Liver (tissue), 9 donors: ENCODE measurements around the gene FCN3. TPM values are rescaled to one million over a fixed set of nuclear protein-coding genes. Genes with fewer than 3 reads are reported as not detected.

Source experiments
- DNase-seq: peaks from one replicate; pipeline ENCODE4 v3.0.0-alpha.2; 2017; ENCODE audit warnings: low spot score
- H3K27ac ChIP-seq, 2 donors: one replicate each; pipeline ENCODE4 v1.7.0; 2013; ENCODE audit warnings: inconsistent platforms in 2 of 2, low read length in 2 of 2, control low read depth in 1 of 2, low read depth in 1 of 2, mild to moderate bottlenecking in 1 of 2
- H3K27me3 ChIP-seq, 4 donors: one replicate each; pipeline versions ENCODE4 v1.6.1 to v1.7.0; 2013; ENCODE audit warnings: low read length in 3 of 4, inconsistent platforms in 1 of 4, mild to moderate bottlenecking in 1 of 4, moderate library complexity in 1 of 4; ENCODE audit not compliant: control insufficient read depth in 4 of 4, insufficient read depth in 4 of 4
- H3K36me3 ChIP-seq, 4 donors: one replicate each; pipeline versions ENCODE4 v1.6.1 to v1.7.0; 2013; ENCODE audit warnings: low read length in 3 of 4, mild to moderate bottlenecking in 3 of 4, low read depth in 1 of 4, moderate library complexity in 1 of 4; ENCODE audit not compliant: control insufficient read depth in 4 of 4, insufficient read depth in 3 of 4
- H3K4me1 ChIP-seq, 4 donors: one replicate each; pipeline versions ENCODE4 v1.6.1 to v1.7.0; 2013; ENCODE audit warnings: low read length in 3 of 4, mild to moderate bottlenecking in 3 of 4, moderate library complexity in 1 of 4; ENCODE audit not compliant: control insufficient read depth in 4 of 4, insufficient read depth in 4 of 4
- H3K4me3 ChIP-seq, 3 donors: one replicate each; pipeline versions ENCODE4 v1.6.1 to v1.7.0; 2013; ENCODE audit warnings: low read length in 3 of 3, control low read depth in 1 of 3, low read depth in 1 of 3, mild to moderate bottlenecking in 1 of 3
- H3K9ac ChIP-seq, 2 donors: one replicate each; pipeline ENCODE4 v1.7.0; 2013; ENCODE audit warnings: low read length in 2 of 2, mild to moderate bottlenecking in 2 of 2, moderate library complexity in 2 of 2, control low read depth in 1 of 2, low read depth in 1 of 2
- H3K9me3 ChIP-seq, 4 donors: one replicate each; pipeline versions ENCODE4 v1.6.1 to v1.7.0; 2013; ENCODE audit warnings: low read length in 3 of 4; ENCODE audit not compliant: control insufficient read depth in 4 of 4
- CTCF ChIP-seq: fragments of 150-350 bp; IDR thresholded peaks from 2 replicates; pipeline ENCODE4 v1.5.1; 2017; ENCODE audit warnings: improper control_type of control experiment, low read depth, low read length; ENCODE audit not compliant: missing input control
- EGR1 ChIP-seq, 2 donors: IDR thresholded peaks; 2 replicates each; pipeline ENCODE4 v1.6.1; 2016 to 2018; ENCODE audit warnings: antibody characterized with exemption in 2 of 2, low read depth in 2 of 2
- FOXA1 ChIP-seq: IDR thresholded peaks from 2 replicates; pipeline ENCODE4 v1.6.1; 2016; ENCODE audit warnings: antibody characterized with exemption
- GABPA ChIP-seq, 2 donors: IDR thresholded peaks in 1 of 2; conservative IDR thresholded peaks in 1 of 2; 2 replicates each; pipeline ENCODE4 v1.6.1; 2016; ENCODE audit warnings: antibody characterized with exemption in 2 of 2, mild to moderate bottlenecking in 1 of 2, moderate library complexity in 1 of 2
- HNF4G ChIP-seq: IDR thresholded peaks from 2 replicates; pipeline ENCODE4 v1.6.1; 2016; ENCODE audit warnings: antibody characterized with exemption
- NR2F2 ChIP-seq: IDR thresholded peaks from 2 replicates; pipeline ENCODE4 v1.6.1; 2016; ENCODE audit warnings: antibody characterized with exemption
- RAD21 ChIP-seq, 2 donors: IDR thresholded peaks; 2 replicates each; pipeline ENCODE4 v1.6.1; 2016; ENCODE audit warnings: antibody characterized with exemption in 2 of 2, mild to moderate bottlenecking in 2 of 2
- REST ChIP-seq: IDR thresholded peaks from 2 replicates; pipeline ENCODE4 v1.6.1; 2016; ENCODE audit warnings: antibody characterized with exemption, mild to moderate bottlenecking
- SP1 ChIP-seq: IDR thresholded peaks from 2 replicates; pipeline ENCODE4 v1.6.1; 2018; ENCODE audit warnings: antibody characterized with exemption, mild to moderate bottlenecking
- TAF1 ChIP-seq: conservative IDR thresholded peaks from 2 replicates; pipeline ENCODE4 v1.6.1; 2016; ENCODE audit warnings: antibody characterized with exemption, mild to moderate bottlenecking
- WGBS: extraction: QIAGEN DNeasy Blood & Tissue Kit; methylation state at CpG from one replicate; pipeline ENCODE4 v1.1.7; 2013; 5-methylcytosine and 5-hydroxymethylcytosine counted together
- polyA plus RNA-seq, 2 donors: library from polyadenylated mRNA; stranded (reverse) in 1 of 2; unstranded in 1 of 2; fragments of 200-250 nt in 1 of 2; fragments of >200 nt in 1 of 2; fragmentation: Nextera tagmentation in 1 of 2; extraction: Ambion mirVana in 1 of 2; gene quantifications; one replicate each; pipeline versions ENCODE4 v1.2.1 to v1.2.3, GENCODE V29; 2013 to 2015
- total RNA-seq, 2 donors: library from RNA; depleted of rRNA; stranded (reverse); fragments of >200 nt; gene quantifications; one replicate each; pipeline ENCODE4 v1.2.3, GENCODE V29; 2014
- TF ChIP-seq, protein P1 (sequence below): IDR thresholded peaks from 2 replicates; pipeline ENCODE4 v1.6.1; 2016; ENCODE audit warnings: antibody characterized with exemption
- TF ChIP-seq, protein P2 (sequence below): IDR thresholded peaks from 2 replicates; pipeline ENCODE4 v1.6.1; 2016; ENCODE audit warnings: antibody characterized with exemption
- donor health status: healthy.
- donor health status: healthy.
- donor health status: healthy.
- donor health status: healthy.
- donor health status: healthy.

The FCN3 gene
- total and polyA plus RNA-seq, 4 donors = 87.3 to 310 (median 137) TPM

GRCh38 chr1:27341525-27342252 is 32.9 kb downstream of the FCN3 start, which contains the start of gene SYTL1:
Gene SYTL1, plus strand, starts transcription at chr1:27342022. Its CDS starts 3,313 bp downstream, at chr1:27345335.
- peak within 1 kb of the TSS in 1 of 2 donors; percentile 47 for H3K9ac ChIP-seq
- H3K4me3 ChIP-seq = peak within 1 kb of the TSS in 2 of 3 donors; percentile 2 to 15
- peaks cover 0 to 2% (median under 1%) of the 10 kb centered on the region in 4 donors for H3K36me3 ChIP-seq
- no peaks in the 10 kb centered on the region for H3K4me1 ChIP-seq
- 43% methylated on average over 22 of the region's 22 CpGs for WGBS
- no peak for DNase-seq
- no peaks in the 10 kb centered on the region for H3K9me3 ChIP-seq
- no peaks in the 10 kb centered on the region for H3K27me3 ChIP-seq
- H3K27ac ChIP-seq = peak within 1 kb of the TSS; percentile 36 to 72
- TF ChIP-seq FOXA1 (no peak), SP1 (no peak), TAF1 (no peak), CTCF (no peak)
- TF ChIP-seq, protein P1, sequence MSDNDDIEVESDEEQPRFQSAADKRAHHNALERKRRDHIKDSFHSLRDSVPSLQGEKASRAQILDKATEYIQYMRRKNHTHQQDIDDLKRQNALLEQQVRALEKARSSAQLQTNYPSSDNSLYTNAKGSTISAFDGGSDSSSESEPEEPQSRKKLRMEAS = no peak
- TF ChIP-seq, protein P2, sequence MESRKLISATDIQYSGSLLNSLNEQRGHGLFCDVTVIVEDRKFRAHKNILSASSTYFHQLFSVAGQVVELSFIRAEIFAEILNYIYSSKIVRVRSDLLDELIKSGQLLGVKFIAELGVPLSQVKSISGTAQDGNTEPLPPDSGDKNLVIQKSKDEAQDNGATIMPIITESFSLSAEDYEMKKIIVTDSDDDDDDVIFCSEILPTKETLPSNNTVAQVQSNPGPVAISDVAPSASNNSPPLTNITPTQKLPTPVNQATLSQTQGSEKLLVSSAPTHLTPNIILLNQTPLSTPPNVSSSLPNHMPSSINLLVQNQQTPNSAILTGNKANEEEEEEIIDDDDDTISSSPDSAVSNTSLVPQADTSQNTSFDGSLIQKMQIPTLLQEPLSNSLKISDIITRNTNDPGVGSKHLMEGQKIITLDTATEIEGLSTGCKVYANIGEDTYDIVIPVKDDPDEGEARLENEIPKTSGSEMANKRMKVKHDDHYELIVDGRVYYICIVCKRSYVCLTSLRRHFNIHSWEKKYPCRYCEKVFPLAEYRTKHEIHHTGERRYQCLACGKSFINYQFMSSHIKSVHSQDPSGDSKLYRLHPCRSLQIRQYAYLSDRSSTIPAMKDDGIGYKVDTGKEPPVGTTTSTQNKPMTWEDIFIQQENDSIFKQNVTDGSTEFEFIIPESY = no peak

DNA sequence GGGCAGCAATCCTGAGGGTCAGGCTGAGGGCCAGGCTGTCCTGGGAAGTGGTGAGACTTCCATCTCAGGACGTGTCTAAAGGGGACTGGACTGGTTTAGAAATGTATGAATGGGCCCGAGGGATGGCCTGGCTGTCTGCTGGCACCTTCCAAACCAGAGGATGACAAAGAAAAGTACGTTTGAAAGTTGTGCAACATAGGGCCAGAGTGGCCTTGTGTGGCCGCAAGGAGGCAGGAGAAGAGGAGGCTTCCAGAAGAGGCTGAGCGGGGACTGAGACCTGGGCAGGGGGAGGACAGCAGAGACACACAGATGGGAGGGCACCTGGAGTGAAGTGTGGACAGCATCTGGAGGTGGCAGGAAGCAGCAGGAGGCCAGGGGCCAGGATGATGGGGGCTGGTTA is 35.4 kb downstream of the FCN3 start:
- WGBS = 58% methylated on average over 5 of the region's 5 CpGs
- Histone ChIP-seq H3K27ac (no peak overlapping the region), H3K36me3 (peaks cover 4 to 22% (median 16%) of the 10 kb centered on the region in 4 donors), H3K4me3 (no peak overlapping the region), H3K9ac (no peak overlapping the region), H3K27me3 (no peaks in the 10 kb centered on the region), H3K9me3 (no peaks in the 10 kb centered on the region), H3K4me1 (no peaks in the 10 kb centered on the region)
- TF ChIP-seq TAF1 = no peak
- DNase-seq = no peak

- 96% methylated on average over 6 of the region's 6 CpGs for WGBS
- H3K27me3 ChIP-seq = no peaks in the 10 kb centered on the region
- no peak for DNase-seq
- H3K9ac ChIP-seq = no peak overlapping the region
- H3K4me1 ChIP-seq = no peaks in the 10 kb centered on the region
- no peak overlapping the region for H3K27ac ChIP-seq
- H3K9me3 ChIP-seq = no peaks in the 10 kb centered on the region
- H3K4me3 ChIP-seq = no peak overlapping the region
- peaks cover 5 to 26% (median 19%) of the 10 kb centered on the region in 4 donors for H3K36me3 ChIP-seq
- TF ChIP-seq CTCF (no peak), EGR1 (IDR thresholded peaks at IDR 0.05; ENCODE audit: low read depth in 2 of 2) (no peak), NR2F2 (no peak), TAF1 (no peak), GABPA (IDR thresholded peaks at IDR 0.05 in 1 of 2, conservative IDR thresholded peaks at IDR 0.05 in 1 of 2) (no peak), RAD21 (IDR thresholded peaks at IDR 0.05) (no peak), HNF4G (no peak), REST (no peak)
- TF ChIP-seq, protein P1 = no peak
- TF ChIP-seq, protein P2 = no peak
These were observed 35.9 kb downstream of the FCN3 start for GRCh38 chr1:27338751-27339150.
